Lower leg skin (tissue), 3 donors: ENCODE data around the gene PRELID1.

Source experiments
- POLR2A ChIP-seq, 2 donors: fragments of 450-650 bp; IDR thresholded peaks; one replicate each; pipeline ENCODE4 v1.6.1; 2016 to 2017; ENCODE audit warnings: antibody characterized with exemption in 2 of 2, mild to moderate bottlenecking in 1 of 2, moderate library complexity in 1 of 2
- TF ChIP-seq, protein P1 (sequence below), 3 donors: fragments of 450-650 bp; IDR thresholded peaks; one replicate each; pipeline ENCODE4 v1.5.1; 2016; ENCODE audit warnings: antibody characterized with exemption in 3 of 3, mild to moderate bottlenecking in 3 of 3, moderate library complexity in 2 of 3

GRCh38 chr5:177288191-177288590 lies 15.4 kb upstream of the PRELID1 start:
- TF ChIP-seq, protein P1, sequence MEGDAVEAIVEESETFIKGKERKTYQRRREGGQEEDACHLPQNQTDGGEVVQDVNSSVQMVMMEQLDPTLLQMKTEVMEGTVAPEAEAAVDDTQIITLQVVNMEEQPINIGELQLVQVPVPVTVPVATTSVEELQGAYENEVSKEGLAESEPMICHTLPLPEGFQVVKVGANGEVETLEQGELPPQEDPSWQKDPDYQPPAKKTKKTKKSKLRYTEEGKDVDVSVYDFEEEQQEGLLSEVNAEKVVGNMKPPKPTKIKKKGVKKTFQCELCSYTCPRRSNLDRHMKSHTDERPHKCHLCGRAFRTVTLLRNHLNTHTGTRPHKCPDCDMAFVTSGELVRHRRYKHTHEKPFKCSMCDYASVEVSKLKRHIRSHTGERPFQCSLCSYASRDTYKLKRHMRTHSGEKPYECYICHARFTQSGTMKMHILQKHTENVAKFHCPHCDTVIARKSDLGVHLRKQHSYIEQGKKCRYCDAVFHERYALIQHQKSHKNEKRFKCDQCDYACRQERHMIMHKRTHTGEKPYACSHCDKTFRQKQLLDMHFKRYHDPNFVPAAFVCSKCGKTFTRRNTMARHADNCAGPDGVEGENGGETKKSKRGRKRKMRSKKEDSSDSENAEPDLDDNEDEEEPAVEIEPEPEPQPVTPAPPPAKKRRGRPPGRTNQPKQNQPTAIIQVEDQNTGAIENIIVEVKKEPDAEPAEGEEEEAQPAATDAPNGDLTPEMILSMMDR (IDR thresholded peaks at IDR 0.05): no peak
- no peak for TF ChIP-seq POLR2A (IDR thresholded peaks at IDR 0.05)
